ENCODE data around the gene NR1H2.

NR1H2 gene

GRCh38 chr19:50427318-50427925 lies 51.2 kb downstream of the NR1H2 start:
- DNase-seq = no peak

GRCh38 chr19:50427997-50428425 lies 51.8 kb downstream of the NR1H2 start:
- DNase-seq = peak; percentile 50 to 64

GRCh38 chr19:50428772-50429463 lies 52.7 kb downstream of the NR1H2 start:
- no peak for DNase-seq

- no peak for DNase-seq
Measured at GRCh38 chr19:50430888-50431342, 54.7 kb downstream of the NR1H2 start.

- peak; percentile 44 to 70 for DNase-seq
Measured at GRCh38 chr19:50431343-50432220, 55.3 kb downstream of the NR1H2 start.

- no peak for DNase-seq
Measured at GRCh38 chr19:50432221-50433028, 56.2 kb downstream of the NR1H2 start, which contains the start of gene MYBPC2. Gene MYBPC2 (plus strand): TSS chr19:50432892. CDS start chr19:50432954, 62 bp downstream.
